ENCODE results near the gene DNAH7.

The DNAH7 gene

DNA sequence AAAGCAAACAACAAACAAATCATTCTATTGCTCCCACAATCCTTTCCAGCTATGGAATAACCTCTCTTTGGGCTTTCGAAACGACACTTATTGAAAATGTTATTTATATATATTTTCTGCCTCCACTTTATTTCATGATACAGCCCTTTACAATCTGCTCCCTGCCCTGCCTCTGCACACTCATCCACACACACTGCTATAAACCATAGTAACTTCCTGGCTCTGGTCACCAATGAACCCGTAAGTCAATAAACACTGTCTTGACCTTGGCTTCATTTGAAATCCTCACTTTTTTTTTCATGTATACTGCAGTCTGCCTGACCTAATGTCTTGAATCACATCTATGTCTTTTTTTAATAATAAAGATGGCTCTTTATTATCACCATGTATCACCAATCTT lies 250.1 kb downstream of the DNAH7 start:
- FAIRE-seq (no peak), DNase-seq (ENCODE audit: insufficient read length, low spot score) (no peak)

DNA sequence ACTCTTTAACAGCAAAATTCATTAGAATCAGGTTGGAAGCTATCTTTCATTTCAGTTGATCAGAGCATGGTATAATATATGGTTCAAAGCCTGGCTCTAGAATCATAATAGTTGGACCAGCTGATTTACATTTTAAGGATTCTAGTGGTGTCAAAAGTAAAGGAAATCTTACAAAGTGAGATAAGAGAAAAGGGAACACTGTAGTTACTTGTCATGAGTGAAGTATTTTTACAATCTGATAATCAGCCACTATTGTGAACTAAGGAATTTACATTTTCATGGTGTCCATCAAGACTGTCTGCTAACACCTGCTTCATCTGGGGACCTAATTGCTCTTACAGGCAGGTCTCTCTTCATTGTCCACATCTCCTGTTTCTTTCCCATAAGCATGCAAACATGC lies 250.5 kb downstream of the DNAH7 start:
- DNase-seq (ENCODE audit: insufficient read length, low spot score) = no peak
- FAIRE-seq = no peak

DNA sequence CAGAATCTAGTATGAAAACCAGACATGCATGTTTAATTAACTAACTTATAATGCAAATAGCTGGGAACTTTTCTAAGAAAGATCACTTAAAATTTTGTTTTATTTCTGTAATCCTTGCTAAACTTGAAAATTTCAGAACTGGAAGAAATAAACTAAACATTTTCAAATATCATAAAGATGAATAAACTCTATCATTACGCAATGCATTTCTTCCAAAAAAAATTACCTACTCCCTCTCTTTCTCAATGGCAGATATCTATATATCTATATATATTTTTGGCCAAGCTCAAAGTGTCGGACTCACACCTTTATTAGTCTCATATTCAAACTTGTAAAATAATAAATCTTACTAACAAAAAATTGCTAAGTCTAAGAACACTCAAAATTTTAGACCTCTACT lies 253.6 kb downstream of the DNAH7 start:
- FAIRE-seq (no peak), DNase-seq (ENCODE audit: insufficient read length, low spot score) (no peak)

DNA sequence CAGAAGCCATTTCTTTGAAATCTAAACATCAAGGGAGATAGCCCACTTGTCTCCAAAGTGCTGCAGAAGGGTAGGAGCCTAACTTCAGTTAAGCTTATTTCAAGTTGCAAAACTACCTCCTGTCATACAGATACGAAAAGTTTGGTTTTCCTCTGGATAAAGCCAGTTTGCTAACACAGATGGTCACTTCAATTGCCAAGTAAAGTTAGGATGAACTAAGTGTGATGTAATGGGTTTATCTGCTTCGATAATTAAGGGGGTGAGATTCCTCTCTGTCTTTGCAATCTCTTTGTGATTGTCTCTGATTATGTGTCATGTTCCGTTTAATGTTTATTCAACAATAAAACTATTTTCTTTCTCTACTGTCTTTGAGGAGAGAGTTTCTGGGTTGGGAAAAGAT lies 255.2 kb downstream of the DNAH7 start:
- FAIRE-seq (no peak), DNase-seq (ENCODE audit: insufficient read length, low spot score) (no peak)

GRCh38 chr2:195810340-195811098 lies 258.1 kb downstream of the DNAH7 start:
- FAIRE-seq (no peak), DNase-seq (ENCODE audit: insufficient read length, low spot score) (no peak)

DNA sequence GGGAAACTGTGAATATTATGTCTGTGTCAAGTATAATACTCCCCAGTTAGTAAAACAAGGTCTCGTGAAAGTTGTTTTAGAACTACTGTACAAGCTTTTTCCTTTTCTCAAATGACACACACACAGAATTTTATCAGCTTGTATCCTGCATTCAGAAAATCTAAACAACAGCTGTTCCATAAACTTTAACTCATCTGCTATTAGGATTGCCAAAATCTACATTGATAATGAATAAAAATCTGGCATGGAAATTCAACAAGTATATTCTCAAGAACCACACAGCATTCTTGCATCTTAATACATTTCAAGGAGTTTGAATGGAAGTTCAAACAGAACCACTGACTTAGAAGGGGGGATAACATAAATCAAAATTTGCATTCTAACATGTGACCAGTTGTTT lies 260.4 kb downstream of the DNAH7 start:
- FAIRE-seq (peak; percentile 21), DNase-seq (ENCODE audit: insufficient read length, low spot score) (no peak)

DNA sequence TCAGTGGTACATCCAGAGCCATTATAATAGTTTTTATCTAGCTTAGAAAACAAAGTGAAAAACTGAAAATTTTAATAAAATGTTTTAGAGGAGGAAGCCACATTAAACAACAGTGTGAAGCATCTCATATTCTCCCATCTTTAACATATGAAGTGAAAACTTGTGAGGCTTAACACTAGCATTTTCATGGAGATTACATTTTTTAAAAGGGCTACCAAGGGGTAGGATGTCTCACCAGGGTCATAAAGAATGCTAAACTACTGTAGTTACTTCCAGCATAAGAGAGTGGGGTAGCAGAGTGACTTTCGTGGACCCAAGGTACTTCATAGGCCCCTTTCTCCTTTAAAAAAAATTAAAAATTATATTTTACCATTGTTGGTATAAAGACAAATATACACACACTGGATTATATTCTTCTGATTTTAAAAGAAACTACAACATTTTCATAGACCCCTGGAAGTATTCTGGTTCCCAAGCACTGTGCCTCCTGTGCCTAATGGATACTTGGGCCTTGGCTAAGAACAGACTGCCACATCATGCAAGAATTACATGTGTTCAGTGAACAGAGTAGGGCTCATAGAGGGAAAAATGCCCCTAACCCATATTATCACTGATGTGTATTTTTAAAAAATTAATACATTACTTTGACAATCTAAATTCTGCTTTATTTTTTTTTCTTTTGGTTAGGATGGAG lies 263.2 kb downstream of the DNAH7 start:
- FAIRE-seq = no peak

DNA sequence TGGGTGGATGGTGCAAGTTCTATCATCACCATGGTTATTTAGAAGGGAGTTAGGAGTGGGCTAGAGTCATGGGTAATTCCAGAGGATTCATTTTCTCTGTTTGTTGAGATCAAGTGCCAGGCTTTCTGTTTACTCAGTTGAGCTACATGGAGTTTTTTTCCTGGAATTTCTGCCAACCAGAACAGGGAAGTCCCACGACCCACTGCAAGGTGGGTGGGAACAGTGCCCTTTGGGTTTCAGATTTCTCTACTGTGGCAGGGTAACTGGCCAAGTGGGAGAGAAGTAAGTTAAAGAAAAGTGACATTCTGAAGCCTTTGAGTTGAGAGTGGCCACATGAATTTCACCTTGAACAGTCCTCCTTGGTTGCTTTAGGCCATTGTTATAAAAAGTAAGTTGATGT lies 272.8 kb downstream of the DNAH7 start:
- DNase-seq (ENCODE audit: insufficient read length, low spot score) = no peak
- FAIRE-seq = no peak

More for the DNA sequence above, 263.2 kb downstream of the DNAH7 start:
- no peak for DNase-seq (ENCODE audit: insufficient read length, low spot score)

- FAIRE-seq (no peak), DNase-seq (ENCODE audit: insufficient read length, low spot score) (no peak)
These were observed 274.8 kb downstream of the DNAH7 start for GRCh38 chr2:195793881-195794280.

GRCh38 chr2:195782156-195782555 lies 286.5 kb downstream of the DNAH7 start:
- FAIRE-seq = no peak
- DNase-seq (ENCODE audit: insufficient read length, low spot score) = no peak

DNA sequence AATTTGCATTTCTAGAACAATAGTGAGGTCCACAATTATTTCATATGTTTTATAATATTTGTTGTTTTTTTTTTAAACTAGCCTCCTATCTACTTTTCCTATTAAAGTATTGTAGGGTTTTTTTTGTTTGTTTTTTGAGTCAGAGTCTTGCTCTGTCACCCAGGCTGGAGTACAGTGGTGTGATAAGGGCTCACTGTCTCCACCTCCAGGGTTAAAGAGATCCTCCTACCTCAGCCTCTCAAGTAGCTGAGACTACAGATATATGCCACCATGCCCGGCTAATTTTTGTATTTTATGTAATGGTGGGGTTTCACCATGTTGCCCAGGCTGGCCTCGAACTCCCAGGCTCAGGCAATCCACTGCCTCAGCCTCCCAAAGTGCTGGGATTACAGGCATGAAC lies 289.1 kb downstream of the DNAH7 start:
- FAIRE-seq = no peak
- DNase-seq (ENCODE audit: insufficient read length, low spot score) = no peak

- no peak for DNase-seq (ENCODE audit: insufficient read length, low spot score)
- no peak for FAIRE-seq
These were observed 298.7 kb downstream of the DNAH7 start for GRCh38 chr2:195769975-195770374.

- FAIRE-seq (no peak), DNase-seq (ENCODE audit: insufficient read length, low spot score) (no peak)
These were observed 300.2 kb downstream of the DNAH7 start for GRCh38 chr2:195768431-195768830.

GRCh38 chr2:195766691-195767090 lies 301.9 kb downstream of the DNAH7 start:
- no peak for FAIRE-seq
- no peak for DNase-seq (ENCODE audit: insufficient read length, low spot score)

DNA sequence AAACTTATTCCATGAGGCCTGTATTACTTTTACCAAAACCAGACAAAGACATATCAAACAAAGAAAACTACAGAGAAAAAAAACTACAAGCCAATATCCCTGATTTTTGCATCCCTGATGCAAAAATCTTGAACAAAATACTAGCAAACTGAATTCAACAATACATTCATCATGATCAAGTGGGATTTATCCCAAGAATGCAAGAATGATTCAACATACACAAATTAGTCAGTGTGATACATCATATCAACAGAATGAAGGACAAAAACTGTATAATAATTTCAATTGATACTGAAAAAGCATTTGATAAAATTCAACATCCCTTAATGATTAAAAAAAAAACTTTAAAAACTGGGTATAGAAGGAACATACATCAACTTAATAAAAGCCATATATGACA lies 304.8 kb downstream of the DNAH7 start:
- FAIRE-seq (no peak), DNase-seq (ENCODE audit: insufficient read length, low spot score) (no peak)

GRCh38 chr2:195759877-195760276 lies 308.8 kb downstream of the DNAH7 start:
- DNase-seq (ENCODE audit: insufficient read length, low spot score) = no peak
- FAIRE-seq = no peak

- DNase-seq (ENCODE audit: insufficient read length, low spot score) = no peak
- no peak for FAIRE-seq
These were observed 309.8 kb downstream of the DNAH7 start for GRCh38 chr2:195758846-195759245.

DNA sequence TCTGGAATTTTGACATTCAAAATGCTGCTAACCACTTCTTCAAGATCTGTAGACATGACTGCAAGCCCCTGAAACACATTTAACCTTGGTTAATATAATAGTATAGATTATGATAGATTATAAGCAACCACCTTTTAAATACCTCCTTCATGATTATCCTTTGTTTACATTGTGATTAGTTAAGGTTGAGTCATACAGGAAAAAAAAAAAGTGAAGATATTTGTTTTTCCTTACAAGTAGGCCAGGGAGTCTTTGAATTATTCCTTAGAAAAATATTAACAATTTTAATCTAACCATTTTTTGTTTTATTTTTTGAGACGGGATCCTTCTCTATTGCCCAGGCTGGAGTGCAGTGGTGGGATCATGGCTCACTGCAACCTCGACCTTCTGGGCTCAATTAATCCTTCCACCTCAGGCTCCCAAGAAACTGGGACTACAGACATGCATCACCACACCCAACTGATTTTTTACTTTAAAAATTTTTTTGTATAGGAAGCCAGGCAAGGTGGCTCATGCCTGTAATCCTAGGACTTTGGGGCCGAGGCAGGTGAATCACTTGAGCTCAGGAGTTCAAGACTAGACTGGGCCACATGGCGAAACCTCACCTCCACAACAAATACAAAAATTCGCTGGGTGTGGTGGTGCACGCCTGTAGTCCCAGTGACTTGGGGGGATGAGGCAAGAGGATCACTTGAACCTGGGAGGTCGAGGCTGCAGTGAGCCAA lies 312.3 kb downstream of the DNAH7 start:
- no peak for DNase-seq (ENCODE audit: insufficient read length, low spot score)
- no peak for FAIRE-seq

GRCh38 chr2:195741191-195741590 lies 327.4 kb downstream of the DNAH7 start:
- DNase-seq (ENCODE audit: insufficient read length, low spot score) (no peak), FAIRE-seq (no peak)

DNA sequence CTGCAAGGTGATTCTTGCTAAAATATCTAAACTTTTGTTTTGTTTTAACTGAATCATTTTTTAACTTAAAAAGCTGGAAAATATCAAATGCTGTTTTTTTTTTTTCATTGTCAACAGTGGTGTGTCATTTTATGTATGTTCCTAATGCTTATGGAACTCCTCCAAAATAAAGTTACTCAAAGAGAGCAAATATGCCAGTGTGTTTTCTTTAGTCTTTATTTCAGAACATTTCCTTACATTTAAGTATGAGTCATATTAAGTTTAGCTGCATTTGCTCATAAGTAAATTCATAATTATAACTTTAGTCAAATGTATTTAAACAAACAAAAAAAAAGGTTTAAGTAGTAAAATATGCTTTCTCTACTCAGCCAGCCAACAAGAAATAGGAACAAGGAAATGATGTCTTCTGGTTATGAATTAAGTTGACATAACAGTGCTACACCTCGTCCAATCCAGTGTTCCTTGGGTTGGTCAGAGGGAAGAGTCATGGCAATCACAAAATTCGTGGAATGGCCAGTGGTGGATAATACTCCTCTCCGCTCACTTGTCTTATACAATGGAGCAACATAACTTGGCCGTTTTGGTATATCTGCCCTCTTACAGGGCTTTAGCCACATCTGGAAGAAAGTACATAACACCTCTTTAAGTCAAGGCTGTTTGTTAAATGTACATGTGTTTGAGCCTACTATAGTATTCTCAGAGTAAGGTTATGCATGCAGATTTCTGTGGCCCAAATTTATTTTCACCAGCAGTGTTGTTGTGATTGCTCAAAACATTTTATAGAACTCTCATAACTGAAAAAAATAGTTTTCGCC lies 330.9 kb downstream of the DNAH7 start:
- FAIRE-seq = no peak
- DNase-seq (ENCODE audit: insufficient read length, low spot score) = no peak

DNA sequence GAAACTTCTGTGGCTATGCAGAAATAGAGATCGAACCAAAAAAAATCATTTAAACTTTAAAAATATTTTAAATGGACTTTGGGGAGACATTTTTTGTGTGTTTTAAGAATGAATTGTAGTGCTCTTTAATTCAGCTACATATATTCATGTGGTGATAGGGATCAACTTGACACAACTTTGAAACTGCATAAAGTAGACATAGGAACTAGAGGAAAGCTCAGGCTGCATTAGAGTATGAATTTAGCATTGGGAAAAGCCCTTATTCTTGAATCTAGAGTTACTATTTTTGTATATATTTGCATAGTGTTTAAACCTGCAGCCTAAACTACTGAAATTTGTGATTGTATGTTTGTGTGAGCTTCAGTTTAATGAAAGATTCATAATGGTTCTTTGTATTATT lies 333.3 kb downstream of the DNAH7 start:
- DNase-seq (ENCODE audit: insufficient read length, low spot score) = no peak
- FAIRE-seq = no peak
